Stimulated activated CD4-positive, alpha-beta T cell treated with anti-CD3 and anti-CD28 coated beads, Interleukin-2, amount 100 ng/mL, for 24 hours (primary cell): ENCODE results near the gene GNG8.

ENCODE experiments used
- DNase-seq, 2 donors: peaks; one replicate each; pipeline ENCODE4 v3.0.0-alpha.2; 2020

The GNG8 gene

GRCh38 chr19:46635920-46636761, at the start of gene GNG8:
GNG8 (minus strand) TSS chr19:46636202; CDS start chr19:46634682, 1,520 bp downstream.
- peak; percentile 37 to 42 for DNase-seq

- DNase-seq: no peak
Measured at GRCh38 chr19:46685189-46685588, 49.2 kb upstream of the GNG8 start.

GRCh38 chr19:46678110-46678732, 42.2 kb upstream of the GNG8 start:
- peak; percentile 65 to 72 for DNase-seq

- no peak for DNase-seq
Measured at GRCh38 chr19:46674416-46675178, 38.6 kb upstream of the GNG8 start.

- DNase-seq: no peak
Measured at GRCh38 chr19:46670813-46671212, 34.8 kb upstream of the GNG8 start.

GRCh38 chr19:46668662-46669061, 32.7 kb upstream of the GNG8 start:
- no peak for DNase-seq

- no peak for DNase-seq
Measured at GRCh38 chr19:46665072-46665471, 29.1 kb upstream of the GNG8 start.

- peak; percentile 75 to 79 for DNase-seq
Measured at GRCh38 chr19:46661735-46662592, 26.0 kb upstream of the GNG8 start.

- peak; percentile 100 for DNase-seq
Measured at GRCh38 chr19:46661020-46661731, 25.2 kb upstream of the GNG8 start, which contains the start of gene DACT3. DACT3 (minus strand) TSS chr19:46661182; CDS start chr19:46661064, 118 bp downstream.

- peak in 1 of 2 donors; percentile 31 for DNase-seq
Measured at GRCh38 chr19:46660551-46661019, 24.6 kb upstream of the GNG8 start.

- no peak for DNase-seq
Measured at GRCh38 chr19:46660008-46660517, 24.1 kb upstream of the GNG8 start.

GRCh38 chr19:46659151-46660007, 23.4 kb upstream of the GNG8 start:
- no peak for DNase-seq

GRCh38 chr19:46656541-46656940, 20.5 kb upstream of the GNG8 start:
- no peak for DNase-seq

GRCh38 chr19:46654621-46655152, 18.7 kb upstream of the GNG8 start:
- DNase-seq: no peak

GRCh38 chr19:46650445-46650844, 14.4 kb upstream of the GNG8 start:
- DNase-seq: no peak

- no peak for DNase-seq
Measured at GRCh38 chr19:46648961-46649960, 13.3 kb upstream of the GNG8 start.

- DNase-seq: no peak
Measured at GRCh38 chr19:46648060-46648960, 12.3 kb upstream of the GNG8 start.

GRCh38 chr19:46646402-46646801, 10.4 kb upstream of the GNG8 start:
- DNase-seq: no peak
